Right lobe of liver (tissue), 4 donors: Measurements from ENCODE around the gene HRH2.

Experiments
- POLR2A ChIP-seq: fragments of 450-650 bp; IDR thresholded peaks from one replicate; pipeline ENCODE4 v1.6.1; 2017; ENCODE audit warnings: antibody characterized with exemption, mild to moderate bottlenecking
- TF ChIP-seq, protein P1 (sequence below), 4 donors: fragments of 200-600 bp in 3 of 4; fragments of 450-650 bp in 1 of 4; IDR thresholded peaks; one replicate each; pipeline versions ENCODE4 v1.5.1 to v1.8.0; 2016 to 2022; ENCODE audit warnings: antibody characterized with exemption in 4 of 4, mild to moderate bottlenecking in 2 of 4
- donor health status: DM: no; HTN: no; CAD: no.
- donor health status: DM: no; HTN: no; CAD: no.
- donor health status: DM: no; HTN: yes; CAD: no.

DNA sequence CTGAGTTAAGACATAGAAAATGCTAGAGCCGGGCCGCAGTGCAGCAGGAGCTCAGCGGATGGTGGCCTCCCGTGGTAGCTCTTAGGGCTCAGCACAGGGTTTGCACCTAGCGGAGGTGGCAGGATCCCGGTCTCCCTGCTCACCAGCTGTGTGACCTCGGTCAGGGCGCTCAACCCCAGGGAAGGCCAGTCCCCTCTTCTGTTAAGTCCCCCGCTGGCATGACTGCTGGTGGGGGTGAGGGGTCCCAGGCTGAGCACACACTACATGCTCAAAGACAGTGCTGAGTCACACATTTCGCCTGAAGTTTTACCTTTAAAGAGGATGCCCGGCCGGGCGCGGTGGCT, 39.0 kb downstream of the HRH2 start:
- TF ChIP-seq, protein P1, sequence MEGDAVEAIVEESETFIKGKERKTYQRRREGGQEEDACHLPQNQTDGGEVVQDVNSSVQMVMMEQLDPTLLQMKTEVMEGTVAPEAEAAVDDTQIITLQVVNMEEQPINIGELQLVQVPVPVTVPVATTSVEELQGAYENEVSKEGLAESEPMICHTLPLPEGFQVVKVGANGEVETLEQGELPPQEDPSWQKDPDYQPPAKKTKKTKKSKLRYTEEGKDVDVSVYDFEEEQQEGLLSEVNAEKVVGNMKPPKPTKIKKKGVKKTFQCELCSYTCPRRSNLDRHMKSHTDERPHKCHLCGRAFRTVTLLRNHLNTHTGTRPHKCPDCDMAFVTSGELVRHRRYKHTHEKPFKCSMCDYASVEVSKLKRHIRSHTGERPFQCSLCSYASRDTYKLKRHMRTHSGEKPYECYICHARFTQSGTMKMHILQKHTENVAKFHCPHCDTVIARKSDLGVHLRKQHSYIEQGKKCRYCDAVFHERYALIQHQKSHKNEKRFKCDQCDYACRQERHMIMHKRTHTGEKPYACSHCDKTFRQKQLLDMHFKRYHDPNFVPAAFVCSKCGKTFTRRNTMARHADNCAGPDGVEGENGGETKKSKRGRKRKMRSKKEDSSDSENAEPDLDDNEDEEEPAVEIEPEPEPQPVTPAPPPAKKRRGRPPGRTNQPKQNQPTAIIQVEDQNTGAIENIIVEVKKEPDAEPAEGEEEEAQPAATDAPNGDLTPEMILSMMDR (IDR thresholded peaks at IDR 0.05): no peak
- no peak for TF ChIP-seq POLR2A
